HEK293T (cell line): Measurements from ENCODE around the gene GREB1L.

ENCODE experiments used
- CTCF ChIA-PET: fragments of 350-600 bp; formaldehyde crosslinking; extraction: SDS; loops from one replicate; lab custom pipeline; 2021; ENCODE audit warnings: antibody characterized with exemption, inconsistent platforms; lab: Yijun Ruan, JAX
- POLR2A ChIA-PET: fragments of 350-600 bp; formaldehyde crosslinking; extraction: SDS; loops from one replicate; lab custom pipeline; 2020; ENCODE audit warnings: antibody characterized with exemption, inconsistent platforms; lab: Yijun Ruan, JAX
- DNase-seq: peaks from one replicate; pipeline ENCODE4 v3.0.0; 2012; ENCODE audit warnings: mixed read lengths; ENCODE audit errors: extremely low spot score
- ARNT ChIP-seq: fragments of 450-650 bp; IDR thresholded peaks from 2 replicates; pipeline ENCODE4 v1.6.1; 2017; ENCODE audit warnings: mild to moderate bottlenecking
- BHLHE40 ChIP-seq: fragments of 450-650 bp; IDR thresholded peaks from 2 replicates; pipeline ENCODE4 v1.6.1; 2016; ENCODE audit warnings: mild to moderate bottlenecking, moderate library complexity, borderline replicate concordance
- CTBP1 ChIP-seq: fragments of 450-650 bp; IDR thresholded peaks from 2 replicates; pipeline ENCODE4 v1.6.1; 2016; ENCODE audit warnings: borderline replicate concordance
- ELF4 ChIP-seq: fragments of 450-650 bp; IDR thresholded peaks from 2 replicates; pipeline ENCODE4 v1.6.1; 2017; ENCODE audit warnings: antibody characterized with exemption
- FOXA1 ChIP-seq: fragments of 450-650 bp; IDR thresholded peaks from 2 replicates; pipeline ENCODE4 v1.6.1; 2016; ENCODE audit warnings: mild to moderate bottlenecking
- FOXK2 ChIP-seq: fragments of 450-650 bp; IDR thresholded peaks from 2 replicates; pipeline ENCODE4 v1.6.1; 2016; ENCODE audit warnings: mild to moderate bottlenecking
- FOXM1 ChIP-seq: fragments of 450-650 bp; IDR thresholded peaks from 2 replicates; pipeline ENCODE4 v1.6.1; 2017; ENCODE audit warnings: mild to moderate bottlenecking, borderline replicate concordance
- HDGF ChIP-seq: fragments of 450-650 bp; IDR thresholded peaks from 2 replicates; pipeline ENCODE4 v1.6.1; 2017; ENCODE audit warnings: antibody characterized with exemption, borderline replicate concordance
- L3MBTL2 ChIP-seq: fragments of 450-650 bp; conservative IDR thresholded peaks from 2 replicates; pipeline ENCODE4 v1.6.1; 2016; ENCODE audit warnings: mild to moderate bottlenecking
- LEF1 ChIP-seq: fragments of 450-650 bp; IDR thresholded peaks from 2 replicates; pipeline ENCODE4 v1.6.1; 2017; ENCODE audit warnings: mild to moderate bottlenecking, borderline replicate concordance
- NFRKB ChIP-seq: fragments of 450-650 bp; IDR thresholded peaks from 2 replicates; pipeline ENCODE4 v1.6.1; 2016; ENCODE audit warnings: mild to moderate bottlenecking, moderate library complexity
- PKNOX1 ChIP-seq: fragments of 450-650 bp; IDR thresholded peaks from 2 replicates; pipeline ENCODE4 v1.6.1; 2016
- SP1 ChIP-seq: fragments of 450-650 bp; IDR thresholded peaks from 2 replicates; pipeline ENCODE4 v1.6.1; 2017
- SUZ12 ChIP-seq: fragments of 450-650 bp; IDR thresholded peaks from 2 replicates; pipeline ENCODE4 v1.6.1; 2016; ENCODE audit warnings: mild to moderate bottlenecking
- TARDBP ChIP-seq: fragments of 450-650 bp; IDR thresholded peaks from 2 replicates; pipeline ENCODE4 v1.6.1; 2016
- ZNF384 ChIP-seq: fragments of 450-650 bp; IDR thresholded peaks from 2 replicates; pipeline ENCODE4 v1.6.1; 2016

GREB1L gene

GRCh38 chr18:21281603-21282002 is 39.6 kb downstream of the GREB1L start:
- DNase-seq: no peak
- CTCF ChIA-PET: no interaction called here
- TF ChIP-seq BHLHE40: no peak
- no peak for TF ChIP-seq NFRKB
- no peak for TF ChIP-seq FOXM1
- no peak for TF ChIP-seq ZNF384
- no peak for TF ChIP-seq SP1
- TF ChIP-seq SUZ12: no peak
- no peak for TF ChIP-seq HDGF
- TF ChIP-seq ELF4: no peak
- TF ChIP-seq TARDBP: no peak
- TF ChIP-seq FOXA1: no peak
- TF ChIP-seq ARNT: no peak
- no peak for TF ChIP-seq L3MBTL2
- no peak for TF ChIP-seq FOXK2
- no peak for TF ChIP-seq CTBP1
- no peak for TF ChIP-seq PKNOX1
- no peak for TF ChIP-seq LEF1
- POLR2A ChIA-PET: no interaction called here

- DNase-seq: no peak
- POLR2A ChIA-PET: no interaction called here
- TF ChIP-seq ZNF384 (no peak), BHLHE40 (no peak)
- CTCF ChIA-PET: no interaction called here
These were observed 42.5 kb downstream of the GREB1L start for GRCh38 chr18:21284540-21284939.

GRCh38 chr18:21289827-21290226 is 47.8 kb downstream of the GREB1L start:
- DNase-seq: no peak
- ChIA-PET CTCF (no interaction called here), POLR2A (no interaction called here)
- TF ChIP-seq CTBP1 (no peak), FOXA1 (no peak), L3MBTL2 (no peak)

- no peak for DNase-seq
- CTCF ChIA-PET: no interaction called here
- TF ChIP-seq LEF1 (no peak), FOXA1 (no peak), BHLHE40 (no peak), ELF4 (no peak), FOXK2 (no peak), HDGF (no peak), ARNT (no peak), SUZ12 (no peak), CTBP1 (no peak), L3MBTL2 (no peak), FOXM1 (no peak), ZNF384 (no peak), NFRKB (no peak), SP1 (no peak)
- POLR2A ChIA-PET: no interaction called here
These were observed 49.1 kb downstream of the GREB1L start for GRCh38 chr18:21291106-21291505.

- CTCF ChIA-PET: no interaction called here
- no peak for TF ChIP-seq FOXM1
- TF ChIP-seq ELF4: no peak
- DNase-seq: no peak
- POLR2A ChIA-PET: no interaction called here
These were observed 51.4 kb downstream of the GREB1L start for GRCh38 chr18:21293479-21293878.

- TF ChIP-seq BHLHE40 (no peak), FOXM1 (no peak), TARDBP (no peak)
- ChIA-PET POLR2A (no interaction called here), CTCF (no interaction called here)
- DNase-seq: no peak
These were observed 53.1 kb downstream of the GREB1L start for GRCh38 chr18:21295101-21295500.

GRCh38 chr18:21296045-21296444 is 54.0 kb downstream of the GREB1L start:
- POLR2A ChIA-PET: interaction anchor here (1.1 kb wide), 1 partner anchor 304 kb away, joined by 3 read pairs; the partner anchor contains the start of gene ESCO1
- TF ChIP-seq FOXK2 (no peak), SUZ12 (no peak), ELF4 (no peak), CTBP1 (no peak), ARNT (no peak), FOXM1 (no peak), HDGF (no peak), LEF1 (no peak), FOXA1 (no peak), L3MBTL2 (no peak), SP1 (no peak), NFRKB (no peak), ZNF384 (no peak), BHLHE40 (no peak), PKNOX1 (no peak), TARDBP (no peak)

More at GRCh38 chr18:21296045-21296444, 54.0 kb downstream of the GREB1L start:
- CTCF ChIA-PET: no interaction called here
- no peak for DNase-seq
